Mesodermal cell (in vitro differentiated cells): ENCODE results near the gene ACP7.
"Not testable (repeated sequence)": the region's sequence is repeated elsewhere in the genome, so short reads cannot be mapped to it uniquely, and the experiment has no call there.

Experiments used
- H3K27ac ChIP-seq: 2 replicates; pipeline ENCODE4 v1.7.0; 2013; ENCODE audit warnings: mild to moderate bottlenecking, low read depth, low read length, moderate library complexity; ENCODE audit not compliant: severe bottlenecking
- H3K36me3 ChIP-seq: 2 replicates; pipeline ENCODE4 v1.7.1; 2013; ENCODE audit warnings: mild to moderate bottlenecking, low read length, moderate library complexity; ENCODE audit not compliant: control insufficient read depth, insufficient read depth
- H3K4me1 ChIP-seq: one replicate; pipeline ENCODE4 v1.7.1; 2013; ENCODE audit warnings: mild to moderate bottlenecking, low read length; ENCODE audit not compliant: insufficient read depth, control insufficient read depth, poor library complexity, severe bottlenecking
- H3K4me3 ChIP-seq: 2 replicates; pipeline ENCODE4 v1.7.0; 2013; ENCODE audit warnings: low read length, control low read depth, mild to moderate bottlenecking; ENCODE audit not compliant: insufficient read depth, poor library complexity, severe bottlenecking; ENCODE audit errors: extremely low read depth
- H3K9me3 ChIP-seq: 2 replicates; pipeline ENCODE4 v1.7.1; 2013; ENCODE audit warnings: mild to moderate bottlenecking, low read length, moderate library complexity; ENCODE audit not compliant: control insufficient read depth
- WGBS, 2 experiments: methylation state at CpG; one replicate each; pipeline ENCODE4 v1.1.5; 2013; ENCODE audit warnings: missing lambda C conversion rate in 2 of 2; ENCODE audit not compliant: insufficient coverage in 2 of 2; 5-methylcytosine and 5-hydroxymethylcytosine counted together

ACP7 gene

DNA sequence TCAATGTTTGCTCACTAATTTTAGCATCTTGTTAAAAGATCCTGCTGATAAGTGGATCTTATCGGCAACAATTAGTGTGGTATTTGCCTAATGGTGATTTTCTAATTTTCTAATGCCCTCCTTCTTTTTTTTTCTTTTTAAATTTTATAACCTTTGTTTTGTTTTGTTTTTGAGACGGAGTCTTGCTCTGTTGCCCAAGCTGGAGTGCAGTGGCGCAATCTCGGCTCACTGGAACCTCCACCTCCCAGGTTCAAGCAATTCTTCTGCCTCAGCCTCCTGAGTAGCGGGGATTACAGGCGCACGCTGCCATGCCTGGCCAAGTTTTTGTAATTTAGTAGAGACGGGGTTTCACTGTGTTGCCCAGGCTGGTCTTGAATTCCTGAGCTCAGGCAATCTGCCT lies 5.8 kb downstream of the ACP7 start:
- not testable (repeated sequence) for H3K9me3 ChIP-seq, H3K4me1 ChIP-seq, H3K36me3 ChIP-seq, H3K4me3 ChIP-seq, H3K27ac ChIP-seq
- WGBS, 2 experiments = 80 to 86% methylated on average over 3 to 4 of the region's 8 CpGs

GRCh38 chr19:39090881-39091280 lies 6.7 kb downstream of the ACP7 start:
- Histone ChIP-seq H3K27ac (no peak overlapping the region), H3K36me3 (no peaks in the 10 kb centered on the region), H3K4me3 (no peak overlapping the region), H3K4me1 (no peaks in the 10 kb centered on the region), H3K9me3 (no peaks in the 10 kb centered on the region)
- WGBS, 2 experiments = 80 to 83% methylated on average over 2 to 3 of the region's 4 CpGs

DNA sequence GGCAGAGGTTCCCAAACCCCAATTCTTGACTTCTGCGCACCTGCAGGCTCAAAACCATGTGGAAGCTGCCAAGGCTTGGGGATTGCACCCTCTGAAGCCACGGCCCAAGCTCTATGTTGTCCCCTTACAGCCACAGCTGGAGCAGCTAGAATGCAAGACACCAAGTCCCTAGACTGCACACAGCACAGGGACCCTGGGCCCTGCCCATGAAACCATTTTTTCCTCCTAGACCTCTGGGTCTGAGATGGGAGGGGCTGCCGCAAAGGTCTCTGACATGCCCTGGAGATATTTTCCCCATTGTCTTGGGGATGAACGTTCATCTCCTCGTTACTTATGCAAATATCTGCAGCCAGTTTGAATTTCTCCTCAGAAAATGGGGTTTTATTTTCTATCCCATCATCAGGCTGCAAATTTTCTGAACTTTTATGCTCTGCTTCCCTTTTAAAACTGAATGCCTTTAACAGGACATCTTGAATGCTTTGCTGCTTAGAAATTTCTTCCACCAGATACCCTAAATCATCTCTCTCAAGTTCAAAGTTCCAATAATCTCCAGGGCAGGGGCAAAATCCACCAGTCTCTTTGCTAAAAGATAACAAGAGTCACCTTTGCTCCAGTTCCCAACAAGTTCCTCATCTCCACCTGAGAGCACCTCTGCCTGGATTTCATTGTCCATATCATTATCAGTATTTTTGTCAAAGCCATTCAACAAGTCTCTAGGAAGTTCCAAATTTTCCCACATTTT lies 11.8 kb downstream of the ACP7 start:
- not testable (repeated sequence) for H3K27ac ChIP-seq, H3K9me3 ChIP-seq, H3K4me3 ChIP-seq, H3K4me1 ChIP-seq, H3K36me3 ChIP-seq
- 61 to 62% methylated on average over 5 of the region's 5 CpGs for WGBS, 2 experiments

DNA sequence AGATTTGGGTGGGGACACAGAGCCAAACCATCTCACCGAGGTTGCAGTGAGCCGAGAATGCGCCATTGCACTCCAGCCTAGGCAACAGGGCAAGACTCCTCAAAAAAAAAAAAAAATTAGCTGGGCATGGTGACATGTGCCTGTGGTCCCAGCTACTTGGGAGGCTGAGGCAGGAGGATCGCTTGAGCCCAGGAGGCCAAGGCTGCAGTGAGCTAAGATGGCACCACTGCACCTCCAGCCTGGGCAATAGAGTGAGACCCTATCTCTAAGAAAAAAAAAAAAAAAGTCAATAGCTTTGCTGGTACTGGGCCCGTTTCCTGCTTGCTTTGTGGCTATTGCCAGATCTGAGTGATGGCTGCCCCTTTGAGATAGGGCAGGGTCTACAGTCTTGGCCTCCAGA lies 13.1 kb downstream of the ACP7 start:
- H3K4me3 ChIP-seq = no peak overlapping the region
- H3K36me3 ChIP-seq = no peaks in the 10 kb centered on the region
- no peaks in the 10 kb centered on the region for H3K9me3 ChIP-seq
- no peaks in the 10 kb centered on the region for H3K4me1 ChIP-seq
- H3K27ac ChIP-seq = no peak overlapping the region
- 78 to 81% methylated on average over 3 to 4 of the region's 5 CpGs for WGBS, 2 experiments

GRCh38 chr19:39097721-39098120 lies 13.6 kb downstream of the ACP7 start:
- H3K4me1 ChIP-seq = no peaks in the 10 kb centered on the region
- H3K4me3 ChIP-seq = no peak overlapping the region
- no peak overlapping the region for H3K27ac ChIP-seq
- no CpG with 5 or more reads among the region's 2 CpGs for WGBS, 2 experiments
- H3K36me3 ChIP-seq = no peaks in the 10 kb centered on the region
- H3K9me3 ChIP-seq = no peaks in the 10 kb centered on the region

DNA sequence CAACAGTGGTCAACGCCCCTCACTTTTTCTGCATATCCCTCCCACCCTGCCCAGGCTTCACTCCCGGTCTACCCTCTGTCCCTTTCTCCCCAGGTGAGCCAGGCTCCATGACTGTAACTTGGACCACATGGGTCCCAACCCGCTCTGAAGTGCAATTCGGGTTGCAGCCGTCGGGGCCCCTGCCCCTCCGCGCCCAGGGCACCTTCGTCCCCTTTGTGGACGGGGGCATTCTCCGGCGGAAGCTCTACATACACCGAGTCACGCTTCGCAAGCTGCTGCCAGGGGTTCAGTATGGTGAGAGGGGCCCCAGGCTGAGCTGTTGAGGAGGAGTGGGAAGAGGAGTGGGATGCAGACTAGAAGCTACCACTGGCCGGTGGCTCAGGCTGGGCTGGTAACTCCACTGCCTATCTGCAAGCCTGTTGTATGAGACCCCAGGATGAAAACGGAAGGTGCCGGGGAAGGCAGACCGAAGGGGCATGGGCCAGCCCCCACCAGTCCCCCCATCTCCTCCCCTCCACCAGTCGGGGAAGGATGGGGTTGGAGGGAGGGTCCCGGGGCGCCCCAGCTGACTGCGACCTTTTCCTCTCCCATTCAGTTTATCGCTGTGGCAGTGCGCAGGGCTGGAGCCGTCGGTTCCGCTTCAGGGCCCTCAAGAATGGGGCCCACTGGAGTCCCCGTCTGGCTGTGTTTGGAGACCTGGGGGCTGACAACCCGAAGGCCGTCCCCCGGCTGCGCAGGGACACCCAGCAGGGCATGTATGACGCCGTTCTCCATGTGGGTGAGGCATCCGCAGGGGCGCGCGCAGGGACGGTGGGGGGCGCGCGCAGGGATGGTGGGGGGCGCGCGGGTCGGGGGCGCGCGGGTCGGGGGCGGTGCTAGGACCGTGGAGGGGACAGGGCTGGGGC lies 14.4 kb downstream of the ACP7 start:
- no peak overlapping the region for H3K4me3 ChIP-seq
- 62 to 72% methylated on average over 17 to 28 of the region's 53 CpGs for WGBS, 2 experiments

DNA sequence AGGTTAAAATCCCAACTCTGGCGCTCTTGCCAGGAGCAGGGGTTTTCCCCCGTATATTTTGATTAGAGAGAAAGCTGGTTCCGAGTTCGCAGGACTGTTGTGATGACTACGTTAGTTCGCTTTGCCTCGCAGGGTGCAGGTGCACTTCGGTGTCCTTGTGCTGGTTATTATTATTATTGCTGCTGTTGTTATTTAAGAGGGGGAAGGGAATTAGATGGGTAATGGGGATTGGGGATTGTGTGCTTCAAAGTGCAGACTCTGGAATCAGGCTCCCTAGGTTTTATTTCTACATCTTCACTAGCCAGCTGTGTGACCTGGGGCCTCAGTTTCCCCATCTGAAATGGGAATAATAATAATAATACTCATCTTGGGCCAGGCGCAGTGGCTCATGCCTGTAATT lies 15.2 kb downstream of the ACP7 start:
- H3K9me3 ChIP-seq = no peaks in the 10 kb centered on the region
- 71 to 75% methylated on average over 2 to 8 of the region's 9 CpGs for WGBS, 2 experiments
- no peaks in the 10 kb centered on the region for H3K4me1 ChIP-seq
- no peaks in the 10 kb centered on the region for H3K36me3 ChIP-seq
- H3K4me3 ChIP-seq = no peak overlapping the region
- H3K27ac ChIP-seq = no peak overlapping the region

More for the DNA sequence above, 14.4 kb downstream of the ACP7 start:
- Histone ChIP-seq H3K27ac (no peak overlapping the region), H3K4me1 (no peaks in the 10 kb centered on the region), H3K36me3 (no peaks in the 10 kb centered on the region), H3K9me3 (no peaks in the 10 kb centered on the region)

- H3K4me1 ChIP-seq = no peaks in the 10 kb centered on the region
- H3K27ac ChIP-seq = no peak overlapping the region
- H3K36me3 ChIP-seq = no peaks in the 10 kb centered on the region
- 89 to 90% methylated on average over 16 of the region's 19 CpGs for WGBS, 2 experiments
- no peaks in the 10 kb centered on the region for H3K9me3 ChIP-seq
- no peak overlapping the region for H3K4me3 ChIP-seq
Measured at GRCh38 chr19:39100500-39101166, 16.5 kb downstream of the ACP7 start.

DNA sequence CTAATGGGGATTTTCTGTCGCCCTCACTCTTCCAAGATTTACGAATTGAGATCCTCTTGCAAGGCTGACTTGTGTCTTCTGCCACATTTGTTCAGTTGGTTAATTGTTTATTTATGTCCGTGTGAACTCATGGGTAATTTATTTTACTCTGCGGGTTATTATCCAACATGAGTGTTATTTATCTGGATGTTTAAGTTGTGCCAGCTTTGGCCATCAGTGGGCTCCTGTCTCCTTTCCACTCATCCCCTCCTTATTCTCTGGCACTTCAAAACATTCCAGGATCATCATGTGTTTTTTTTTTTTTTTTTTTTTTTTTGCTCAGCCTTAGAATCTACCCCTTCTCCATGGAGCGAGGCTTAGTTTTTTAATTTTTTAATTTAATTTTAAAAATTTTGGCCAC lies 19.0 kb downstream of the ACP7 start:
- 77 to 89% methylated on average over 2 of the region's 5 CpGs for WGBS, 2 experiments
- Histone ChIP-seq H3K36me3 (no peaks in the 10 kb centered on the region), H3K4me3 (no peak overlapping the region)

GRCh38 chr19:39104186-39104596 lies 20.0 kb downstream of the ACP7 start:
- H3K4me3 ChIP-seq = no peak overlapping the region
- H3K4me1 ChIP-seq = no peaks in the 10 kb centered on the region
- H3K9me3 ChIP-seq = no peaks in the 10 kb centered on the region
- 78 to 86% methylated on average over 4 of the region's 5 CpGs for WGBS, 2 experiments
- H3K36me3 ChIP-seq = no peaks in the 10 kb centered on the region
- H3K27ac ChIP-seq = no peak overlapping the region

More for the DNA sequence above, 19.0 kb downstream of the ACP7 start:
- Histone ChIP-seq H3K27ac (no peak overlapping the region), H3K4me1 (no peaks in the 10 kb centered on the region), H3K9me3 (no peaks in the 10 kb centered on the region)
